ENCODE results near the gene BICDL1. TPM values are rescaled to one million over a fixed set of nuclear protein-coding genes. Genes with fewer than 3 reads are reported as not detected.

BICDL1 gene
- total RNA-seq, 1 donor from 2014 or later = 7.4 TPM

GRCh38 chr12:120141336-120141735, 152.3 kb downstream of the BICDL1 start:
- no peak overlapping the region for H3K27ac Mint-ChIP-seq
- TF ChIP-seq CTCF (conservative IDR thresholded peaks at IDR 0.05) = no peak
- H3K36me3 Mint-ChIP-seq = peaks cover 25% of the 10 kb centered on the region
- no peaks in the 10 kb centered on the region for H3K4me1 Mint-ChIP-seq (ENCODE audit: unreplicated experiment)
- H3K9me3 Mint-ChIP-seq = no peaks in the 10 kb centered on the region
- DNase-seq (ENCODE audit: extremely low spot score, unreplicated experiment) = no peak
- no peak overlapping the region for H3K4me3 Mint-ChIP-seq
- no peaks in the 10 kb centered on the region for H3K27me3 Mint-ChIP-seq

- TF ChIP-seq CTCF (conservative IDR thresholded peaks at IDR 0.05) = no peak
- DNase-seq (ENCODE audit: extremely low spot score, unreplicated experiment) = no peak
- Mint-ChIP-seq H3K4me1 (ENCODE audit: unreplicated experiment) (no peaks in the 10 kb centered on the region), H3K36me3 (peaks cover 25% of the 10 kb centered on the region), H3K9me3 (no peaks in the 10 kb centered on the region), H3K4me3 (no peak overlapping the region), H3K27ac (no peak overlapping the region), H3K27me3 (no peaks in the 10 kb centered on the region)
These were observed 153.3 kb downstream of the BICDL1 start for GRCh38 chr12:120142231-120142877.

Other genes starting within 250 kb of the BICDL1 start
- gene CIT, start 111.9 kb upstream of the BICDL1 start, total RNA-seq (ENCODE audit: low replicate concordance) = 17.0 and 50.9 TPM in 2 replicates
- gene RAB35, start 127.5 kb downstream of the BICDL1 start, total RNA-seq (ENCODE audit: low replicate concordance) = 42.3 and 47.1 TPM in 2 replicates
- gene GCN1, start 205.5 kb downstream of the BICDL1 start, total RNA-seq (ENCODE audit: low replicate concordance) = 114 and 130 TPM in 2 replicates
- 2,585 and 2,806 TPM in 2 replicates for gene RPLP0, start 211.9 kb downstream of the BICDL1 start, total RNA-seq (ENCODE audit: low replicate concordance)